NCI-H524 (cell line): Measurements from ENCODE around the gene BAZ2B.
"Not testable (repeated sequence)": the region's sequence is repeated elsewhere in the genome, so short reads cannot be mapped to it uniquely, and the experiment has no call there.

ENCODE experiments used
- DNase-seq, 2 experiments: peaks; one replicate each; lab custom pipeline; 2025; lab: John Stamatoyannopoulos, UW

Gene BAZ2B

DNA sequence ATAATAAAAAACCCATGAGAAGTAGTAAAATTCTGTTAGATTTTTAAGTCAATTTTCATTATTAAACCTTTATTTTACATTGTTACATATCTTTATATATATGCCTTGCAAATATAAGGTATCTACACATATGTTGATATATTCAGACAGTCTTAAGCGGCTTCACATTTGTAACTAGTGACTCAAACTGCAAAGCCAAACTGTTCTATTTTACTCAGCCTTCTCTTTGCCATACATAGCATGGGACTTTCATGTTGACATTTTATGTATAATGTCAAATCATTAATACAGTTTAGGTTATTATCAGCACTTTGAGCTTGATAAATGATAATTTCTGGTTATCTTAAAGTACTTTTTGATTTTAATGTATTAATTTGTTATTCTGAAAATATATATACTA lies 204.9 kb downstream of the BAZ2B start:
- DNase-seq: no peak

- no peak for DNase-seq
These were observed 206.1 kb downstream of the BAZ2B start for GRCh38 chr2:159410276-159410675.

DNA sequence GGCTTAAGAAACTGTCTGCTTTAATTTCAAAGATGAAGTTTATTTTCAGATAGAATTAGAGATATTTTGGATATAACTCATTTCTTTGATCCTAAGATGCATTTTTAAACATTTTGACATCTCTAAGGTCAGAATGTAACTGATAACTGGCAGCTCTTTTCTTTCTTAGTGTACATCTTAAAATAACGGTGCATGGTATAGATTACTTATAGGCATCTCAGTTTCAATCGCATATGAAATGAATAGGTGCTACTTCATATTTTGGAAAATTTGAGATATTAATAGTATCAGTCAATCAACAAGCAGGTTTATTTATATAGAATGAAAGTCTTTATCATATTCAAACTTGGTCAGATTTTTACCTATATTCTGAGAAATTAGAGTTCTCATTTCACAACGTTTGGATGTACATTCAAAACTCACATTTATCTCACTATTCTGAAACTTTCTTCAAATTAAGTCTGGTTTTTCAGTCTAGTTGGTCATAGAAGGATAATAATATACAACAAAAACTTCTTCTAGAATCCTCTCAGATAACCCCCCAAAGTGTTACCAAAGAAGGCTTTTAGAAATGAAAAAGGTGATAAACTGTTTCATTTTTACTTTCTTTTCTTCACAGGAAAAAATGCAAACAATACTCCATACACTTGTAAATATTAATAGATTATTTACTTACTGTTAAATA lies 207.1 kb downstream of the BAZ2B start:
- no peak for DNase-seq

GRCh38 chr2:159402790-159403189 lies 213.6 kb downstream of the BAZ2B start:
- DNase-seq: no peak

DNA sequence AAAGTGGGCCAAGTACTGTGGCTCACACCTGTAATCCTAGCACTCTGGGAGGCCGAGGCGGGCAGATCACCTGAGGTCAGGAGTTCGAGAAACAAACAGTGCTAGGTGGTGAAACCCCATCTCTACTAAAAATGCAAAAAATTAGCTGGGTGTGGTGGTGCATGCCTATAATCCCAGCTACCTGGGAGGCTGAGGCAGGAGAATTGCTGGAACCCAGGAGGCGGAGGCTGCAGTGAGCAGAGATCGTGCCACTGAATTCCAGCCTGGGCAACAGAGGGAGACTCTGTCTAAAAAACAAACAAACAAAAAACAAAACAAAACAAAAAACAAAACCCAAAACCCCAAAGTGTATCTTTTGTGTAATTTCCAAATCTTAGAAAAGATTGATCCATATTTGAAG lies 214.2 kb downstream of the BAZ2B start:
- not testable (repeated sequence) for DNase-seq

- DNase-seq: no peak
These were observed 216.5 kb downstream of the BAZ2B start for GRCh38 chr2:159399716-159400415.

DNA sequence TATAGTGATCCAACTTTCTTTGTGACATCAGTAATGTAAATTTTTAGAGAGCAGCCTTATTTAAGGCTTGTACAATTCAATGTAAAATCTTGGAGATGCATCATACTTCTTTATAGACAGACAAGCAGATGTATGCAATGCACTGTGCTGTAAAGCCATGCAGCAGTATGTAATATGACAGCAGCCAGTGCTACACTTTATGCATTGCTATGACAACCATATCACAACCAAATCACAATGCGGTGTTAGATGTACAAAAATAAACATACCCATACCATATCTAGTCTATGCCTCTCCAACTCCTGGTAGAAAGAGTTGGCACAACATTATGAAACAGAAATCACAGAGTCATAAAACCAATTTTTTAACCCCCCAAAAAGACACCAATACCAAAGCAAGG lies 219.5 kb downstream of the BAZ2B start:
- DNase-seq: no peak

DNA sequence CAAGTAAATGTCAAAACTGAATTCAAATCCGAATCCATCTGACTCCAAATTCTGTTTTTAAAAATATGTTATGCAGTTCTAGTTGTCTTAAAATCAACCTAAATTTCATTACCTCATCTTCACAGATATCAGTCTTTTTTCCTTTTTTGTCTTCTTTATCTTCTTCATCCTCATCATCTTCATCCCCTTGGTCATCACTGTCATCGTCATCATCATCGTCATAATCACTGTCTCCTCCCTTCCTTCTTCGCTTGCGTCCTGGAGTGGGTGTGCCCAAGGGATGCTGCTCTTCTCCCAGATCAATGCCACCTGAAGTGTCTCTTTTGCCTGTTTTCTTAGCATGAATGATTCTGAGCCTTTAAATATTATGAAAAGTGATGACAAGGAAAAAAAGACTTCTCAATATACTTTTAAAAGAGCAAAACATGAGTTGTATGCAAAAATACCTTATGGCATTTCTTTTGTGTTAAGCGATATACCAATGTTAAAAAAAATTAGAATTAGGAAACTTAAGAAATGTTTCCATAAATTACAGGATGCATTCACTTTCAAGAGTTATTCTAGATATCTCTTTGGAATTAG lies 233.8 kb downstream of the BAZ2B start:
- DNase-seq: no peak

DNA sequence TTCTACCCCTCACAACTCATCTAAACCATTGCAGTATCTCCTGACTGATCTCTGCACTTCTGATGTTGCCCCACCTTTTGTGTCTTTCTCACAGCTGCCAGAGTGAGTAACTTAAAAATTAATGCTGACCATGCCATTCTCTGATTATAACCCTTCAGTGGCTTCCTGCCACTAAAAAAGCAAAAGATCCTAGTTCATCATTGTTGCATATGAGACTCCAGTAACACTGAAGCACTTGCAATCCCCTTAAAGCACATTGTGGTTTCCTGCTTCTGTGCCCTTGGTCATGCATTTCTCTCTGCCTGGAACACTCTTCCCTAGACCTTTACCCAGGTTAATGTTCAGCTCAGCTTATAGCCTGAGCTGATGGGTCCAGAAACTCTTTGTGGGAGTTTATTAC lies 234.8 kb downstream of the BAZ2B start:
- DNase-seq: no peak

DNA sequence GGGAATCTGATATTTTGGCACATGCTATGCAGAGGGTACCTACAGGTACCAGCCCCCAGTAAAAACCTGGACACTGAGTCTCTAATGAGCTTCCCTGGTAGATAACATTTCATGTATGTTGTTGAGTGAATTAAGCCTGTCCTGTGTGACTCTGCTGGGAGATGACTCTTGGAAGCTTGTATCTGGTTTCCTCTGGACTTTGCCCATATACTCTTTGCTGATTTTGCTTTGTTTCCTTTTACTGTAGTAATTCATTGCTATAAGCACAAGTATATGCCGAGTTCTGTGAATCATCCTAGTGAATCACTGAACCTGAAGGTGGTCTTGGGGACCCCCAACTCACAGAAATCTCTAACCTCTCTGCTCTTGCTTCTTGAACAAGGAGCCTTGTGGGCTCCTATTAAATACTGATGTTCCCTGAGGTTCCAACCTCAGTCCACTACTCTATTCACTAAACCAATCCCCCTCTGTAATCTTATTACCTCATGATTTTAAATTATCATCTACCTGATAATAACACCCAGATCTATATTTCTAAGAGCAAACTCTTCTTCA lies 235.6 kb downstream of the BAZ2B start:
- no peak for DNase-seq

- no peak for DNase-seq
These were observed 237.2 kb downstream of the BAZ2B start for GRCh38 chr2:159379181-159379580.

- DNase-seq: no peak
These were observed 241.1 kb downstream of the BAZ2B start for GRCh38 chr2:159375241-159375640.

GRCh38 chr2:159371506-159371905 lies 244.8 kb downstream of the BAZ2B start:
- DNase-seq: no peak

DNA sequence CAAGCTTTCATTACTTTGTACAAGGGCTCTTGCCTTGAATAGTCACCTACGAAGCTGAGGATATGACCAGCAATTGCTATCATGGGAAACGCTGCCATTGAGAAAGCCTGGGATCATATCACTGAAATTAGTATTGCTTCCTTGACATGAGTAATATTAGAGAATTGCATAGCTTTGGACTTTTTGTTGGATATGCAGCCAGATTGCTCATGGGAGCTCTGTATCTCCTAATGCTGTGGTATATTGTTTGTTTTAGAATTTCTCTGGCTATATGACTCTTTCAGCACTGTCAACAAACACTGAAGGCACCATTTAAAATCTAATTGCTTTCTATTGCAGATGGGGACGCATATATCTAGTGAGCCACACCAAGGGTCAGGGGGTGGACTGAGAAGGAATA lies 249.8 kb downstream of the BAZ2B start:
- no peak for DNase-seq

- DNase-seq: no peak
These were observed 253.5 kb downstream of the BAZ2B start for GRCh38 chr2:159362816-159363251.

DNA sequence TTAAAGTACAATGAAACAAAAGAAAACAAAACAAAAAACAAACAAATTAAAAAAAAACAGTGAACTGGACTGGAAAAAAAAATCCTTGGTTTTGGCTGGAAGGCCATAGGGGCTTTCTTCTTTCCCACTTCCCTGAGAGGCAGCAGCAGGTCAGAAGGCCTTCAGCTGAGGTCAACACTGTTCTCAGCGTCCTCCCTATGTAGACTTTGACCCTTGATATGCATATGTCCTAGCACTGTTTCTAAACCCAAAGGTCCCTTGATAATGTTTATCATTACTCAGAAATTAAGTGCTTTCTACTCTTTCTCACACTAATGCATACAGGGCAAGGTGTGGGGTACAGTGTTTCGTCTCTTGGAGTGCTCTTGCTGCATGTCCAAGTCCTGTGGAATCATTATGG lies 254.3 kb downstream of the BAZ2B start:
- DNase-seq: no peak

GRCh38 chr2:159361603-159362002 lies 254.7 kb downstream of the BAZ2B start:
- not testable (repeated sequence) for DNase-seq

- no peak for DNase-seq
These were observed 260.2 kb downstream of the BAZ2B start for GRCh38 chr2:159356053-159356554.

GRCh38 chr2:159351977-159352376 lies 264.4 kb downstream of the BAZ2B start:
- no peak for DNase-seq

GRCh38 chr2:159349674-159350299 lies 266.6 kb downstream of the BAZ2B start:
- DNase-seq: no peak

DNA sequence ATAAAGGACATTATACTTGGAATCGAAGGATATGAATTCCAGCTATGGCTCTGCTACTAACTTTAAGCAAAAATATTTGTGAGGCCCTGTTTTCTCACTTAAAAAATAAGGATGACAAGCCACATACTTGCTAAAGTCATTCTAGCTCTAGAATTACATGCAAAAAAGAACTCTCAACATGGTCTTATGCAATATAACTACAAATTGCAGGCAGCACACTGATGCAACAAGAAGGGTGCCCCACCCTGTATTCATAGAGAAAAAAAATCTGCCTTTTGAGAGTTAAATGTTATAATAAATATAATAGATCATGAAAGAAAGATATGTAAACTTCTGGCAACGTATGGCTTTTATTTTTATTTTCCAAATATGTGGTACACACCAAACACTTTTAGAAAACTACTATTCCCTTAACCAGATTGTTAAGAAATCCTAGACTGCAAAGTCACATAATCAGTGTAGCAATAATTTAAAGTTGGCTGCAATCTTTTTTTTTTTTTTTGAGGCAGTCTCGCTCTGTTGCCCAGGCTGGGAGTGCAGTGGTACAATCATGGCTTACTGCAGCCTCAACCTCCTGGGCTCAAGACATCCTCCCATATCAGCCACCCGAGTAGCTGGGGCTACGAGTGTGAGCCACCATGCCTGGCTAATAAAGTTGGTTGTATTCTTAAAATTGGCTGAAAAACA lies 289.6 kb downstream of the BAZ2B start:
- DNase-seq: no peak

DNA sequence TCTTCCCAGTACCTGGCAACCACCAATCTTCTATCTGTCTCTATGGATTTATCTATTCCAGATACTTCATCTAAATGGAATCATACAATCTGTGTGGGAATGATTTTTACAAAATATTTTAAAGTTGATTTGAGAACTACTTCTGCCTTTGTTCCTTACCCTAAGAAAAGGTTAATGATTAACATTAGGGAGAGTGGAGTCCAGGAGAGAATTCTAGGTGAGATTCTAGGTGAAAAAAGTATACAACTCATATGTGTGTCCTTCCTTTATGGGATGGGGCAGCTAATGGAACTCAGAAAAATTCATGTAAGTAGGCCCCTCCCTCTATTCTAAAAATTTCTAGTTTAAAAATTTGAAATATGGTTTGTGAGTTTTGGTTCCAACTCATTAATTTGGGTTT lies 293.9 kb downstream of the BAZ2B start:
- no peak for DNase-seq
